Naive thymus-derived CD8-positive, alpha-beta T cell (primary cell): ENCODE results near the gene HES6. TPM values are rescaled to one million over a fixed set of nuclear protein-coding genes. Genes with fewer than 3 reads are reported as not detected.

Experiments
- ATAC-seq, 2 donors: fragments of 150-1000 bp; cut with Tn5 transposase in 1 of 2; sonication (Bioruptor Pico), chemical (Tn5 transposase) in 1 of 2; 1 replicate in 1 of 2; 2 replicates in 1 of 2; pipeline ENCODE4 v1.10.0; 2021; ENCODE audit warnings: mild to moderate bottlenecking in 2 of 2, moderate library complexity in 2 of 2
- POLR2A ChIA-PET: fragments of 350-600 bp; sonication (Branson Sonifier 250); formaldehyde crosslinking; loops from one replicate; lab custom pipeline; 2021; ENCODE audit warnings: antibody characterized with exemption; lab: Charles Lee
- DNase-seq, 10 donors: peaks; one replicate each; pipeline versions ENCODE4 v3.0.0 to v3.0.0-alpha.2; 2020 to 2022
- H3K27ac Mint-ChIP-seq, 10 donors: one replicate each; pipeline ENCODE4 v1.8.0; 2020 to 2022; ENCODE audit warnings: mild to moderate bottlenecking in 10 of 10, mixed read lengths in 10 of 10, moderate library complexity in 4 of 10, inconsistent platforms in 1 of 10
- H3K27me3 Mint-ChIP-seq, 5 donors: one replicate each; pipeline ENCODE4 v1.8.0; 2021 to 2022; ENCODE audit warnings: mixed read lengths in 5 of 5
- H3K36me3 Mint-ChIP-seq, 3 donors: one replicate each; pipeline ENCODE4 v1.8.0; 2020 to 2022; ENCODE audit warnings: mixed read lengths in 3 of 3, mild to moderate bottlenecking in 2 of 3, inconsistent platforms in 1 of 3
- H3K4me1 Mint-ChIP-seq, 4 donors: one replicate each; pipeline ENCODE4 v1.8.0; 2021 to 2022; ENCODE audit warnings: mixed read lengths in 4 of 4
- H3K4me3 Mint-ChIP-seq, 10 donors: one replicate each; pipeline ENCODE4 v1.8.0; 2020 to 2022; ENCODE audit warnings: mild to moderate bottlenecking in 10 of 10, mixed read lengths in 10 of 10, moderate library complexity in 6 of 10, inconsistent platforms in 1 of 10
- H3K9me3 Mint-ChIP-seq, 9 donors: one replicate each; pipeline ENCODE4 v1.8.0; 2020 to 2022; ENCODE audit warnings: mixed read lengths in 9 of 9, mild to moderate bottlenecking in 3 of 9, inconsistent platforms in 1 of 9, moderate library complexity in 1 of 9
- polyA plus RNA-seq, 3 donors: library from polyadenylated mRNA; unstranded; fragments of 300-500 nt; fragmentation: Illumina TruSeq; gene quantifications; one replicate each; pipeline ENCODE4 v1.2.3, GENCODE V29; 2021
- total RNA-seq, 8 experiments: library from RNA in 2 of 8; stranded (reverse) in 2 of 8; gene quantifications; one replicate each; pipeline ENCODE4 v1.2.3 and lab custom pipeline; 2021 to 2026

Gene HES6
- total and polyA plus RNA-seq, 5 experiments from 2014 or later, result 0.33 to 2.0 (median 1.9) TPM; not detected in 1

DNA sequence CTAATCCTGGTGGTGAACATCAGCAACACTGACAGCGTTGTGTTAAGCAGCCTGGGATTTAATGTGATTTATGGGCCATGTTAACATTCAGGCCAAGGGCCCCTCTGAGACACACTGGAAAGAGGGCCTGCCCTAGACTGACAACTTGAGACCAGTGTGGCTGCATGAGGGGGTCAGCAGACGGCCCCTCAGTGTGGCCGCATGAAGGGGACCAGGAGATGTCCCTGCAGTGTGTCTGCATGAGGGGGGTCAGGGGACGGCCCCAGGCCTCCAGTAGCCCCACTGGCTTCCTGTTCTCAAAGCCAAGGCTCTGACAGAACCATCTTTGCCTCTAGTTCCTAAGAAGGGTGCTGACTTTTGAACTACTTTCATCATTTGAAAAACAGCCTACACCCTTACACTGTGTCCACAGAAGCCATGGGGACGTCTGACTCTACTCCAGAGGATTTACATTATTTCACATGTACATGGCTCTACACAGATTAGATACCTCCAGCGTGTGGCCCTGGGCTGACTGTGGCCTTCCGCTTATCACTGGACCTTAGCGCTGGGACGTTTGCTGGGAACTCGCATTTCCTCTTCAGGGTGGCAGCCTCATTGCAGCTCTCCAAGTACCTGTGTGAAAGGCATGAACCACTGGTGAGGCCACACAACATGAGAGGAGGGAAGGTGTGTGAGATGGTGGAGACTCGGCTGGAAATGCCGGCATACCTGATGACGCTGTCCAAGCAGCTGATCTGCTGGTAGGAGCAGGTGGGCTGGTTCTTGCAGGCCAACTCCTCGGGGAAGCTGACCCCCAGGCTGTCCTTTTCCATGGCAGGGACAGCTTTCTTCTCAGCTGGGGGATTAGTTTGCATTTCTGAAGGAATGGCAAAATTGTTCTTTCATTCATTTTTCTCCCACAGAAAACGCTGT lies 18.2 kb upstream of the HES6 start:
- Mint-ChIP-seq H3K27ac (peak overlapping the region in 1 of 10 donors; percentile 57), H3K4me1 (peaks cover 0 to 2% (median under 1%) of the 10 kb centered on the region in 4 donors), H3K4me3 (no peak overlapping the region), H3K36me3 (peaks cover 0 to 50% (median 12%) of the 10 kb centered on the region in 3 donors), H3K27me3 (no peaks in the 10 kb centered on the region), H3K9me3 (no peaks in the 10 kb centered on the region)
- no peak for ATAC-seq
- DNase-seq, result no peak
- POLR2A ChIA-PET, result interaction anchor here (1.4 kb wide), 1 partner anchor 19 kb away, joined by 3 read pairs; no protein-coding TSS in a partner anchor

DNA sequence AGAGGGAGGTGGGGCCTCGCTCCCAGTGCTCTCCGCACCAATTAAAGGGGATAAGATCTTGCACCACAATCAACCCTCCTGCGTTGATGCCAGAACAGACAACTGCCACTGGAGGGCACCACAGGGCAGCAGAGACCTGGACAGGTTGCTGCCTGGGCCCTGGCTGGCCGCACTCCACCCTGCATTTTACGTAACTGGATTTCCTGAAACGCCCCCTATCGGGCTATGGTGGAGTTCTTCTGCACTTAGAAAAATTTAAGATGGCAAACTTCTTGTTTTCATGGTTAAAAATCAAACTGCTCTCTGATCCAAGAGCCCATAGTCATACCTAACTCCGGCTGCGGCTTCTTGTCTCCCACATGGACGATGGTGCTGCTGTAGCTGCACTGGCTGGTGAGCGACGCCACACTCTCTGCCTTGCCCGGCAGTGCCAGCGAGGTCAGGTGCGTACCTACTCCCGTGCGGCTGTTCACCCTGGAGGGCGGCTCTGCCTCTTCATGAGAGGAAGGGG lies 16.8 kb upstream of the HES6 start:
- Mint-ChIP-seq H3K4me1 (peaks cover 0 to 2% (median under 1%) of the 10 kb centered on the region in 4 donors), H3K27me3 (no peaks in the 10 kb centered on the region), H3K27ac (peak overlapping the region in 3 of 10 donors; percentile 40 to 53 (median 51)), H3K9me3 (no peaks in the 10 kb centered on the region), H3K4me3 (no peak overlapping the region), H3K36me3 (peaks cover 0 to 60% (median 12%) of the 10 kb centered on the region in 3 donors)
- DNase-seq, result peak; percentile 49 to 85 (median 66)
- peak; percentile 93 to 97 for ATAC-seq
- POLR2A ChIA-PET, result interaction anchor here (0.6 to 1.4 kb wide), 2 partner anchors 18 to 207 kb away, joined by 3 to 9 read pairs; no protein-coding TSS in a partner anchor

DNA sequence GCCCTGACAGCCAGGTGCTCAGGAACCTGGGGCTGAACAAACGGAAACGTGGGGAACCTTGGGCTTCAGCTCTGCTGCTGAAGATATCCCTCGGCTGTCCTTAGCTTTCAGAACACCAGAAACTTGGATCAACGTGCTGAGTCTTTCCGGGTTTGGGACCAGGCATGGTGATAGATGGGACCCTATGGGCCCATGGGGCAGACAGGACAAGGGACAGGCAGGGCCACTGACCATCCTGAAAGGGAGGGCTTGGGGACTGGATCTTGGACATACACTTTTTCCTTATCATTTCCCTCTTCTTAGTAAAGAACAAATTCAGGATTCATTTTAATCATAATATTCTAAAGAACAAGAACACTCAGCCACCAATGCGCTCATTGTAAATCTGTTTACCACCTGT lies 16.3 kb upstream of the HES6 start:
- peaks cover 0 to 63% (median 12%) of the 10 kb centered on the region in 3 donors for H3K36me3 Mint-ChIP-seq
- no peak overlapping the region for H3K4me3 Mint-ChIP-seq
- no peak for ATAC-seq

DNA sequence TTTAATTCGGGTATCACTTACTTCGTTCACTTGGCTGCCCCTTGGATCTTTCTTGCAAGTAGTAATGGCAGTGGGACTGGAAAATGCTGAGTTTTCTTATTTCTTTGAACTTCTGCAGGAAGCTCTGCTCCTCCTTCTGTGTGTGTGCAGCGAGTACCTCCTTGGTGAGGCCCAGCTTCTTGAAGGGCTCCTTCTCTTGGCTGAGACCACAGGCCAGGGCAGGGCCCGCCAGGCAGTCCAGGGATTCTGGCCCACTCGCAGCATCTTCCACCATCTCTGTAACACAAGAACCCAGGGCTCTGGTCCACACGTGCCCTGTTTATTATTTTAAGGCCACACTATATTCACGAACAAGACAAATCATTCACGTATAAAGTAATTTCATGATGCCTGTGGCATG lies 15.8 kb upstream of the HES6 start:
- ATAC-seq (no peak), DNase-seq (no peak)
- POLR2A ChIA-PET, result no interaction called here
- Mint-ChIP-seq H3K4me3 (no peak overlapping the region), H3K9me3 (no peaks in the 10 kb centered on the region), H3K4me1 (peaks cover 0 to 2% (median under 1%) of the 10 kb centered on the region in 4 donors), H3K36me3 (peaks cover 0 to 66% (median 12%) of the 10 kb centered on the region in 3 donors), H3K27me3 (no peaks in the 10 kb centered on the region), H3K27ac (peak overlapping the region in 1 of 10 donors; percentile 53)

More for the DNA sequence above, 16.3 kb upstream of the HES6 start:
- peaks cover 0 to 2% (median under 1%) of the 10 kb centered on the region in 4 donors for H3K4me1 Mint-ChIP-seq
- H3K27ac Mint-ChIP-seq, result peak overlapping the region in 2 of 10 donors; percentile 51 to 53
- DNase-seq, result no peak
- H3K9me3 Mint-ChIP-seq, result no peaks in the 10 kb centered on the region
- POLR2A ChIA-PET, result interaction anchor here (0.6 to 1.4 kb wide), 2 partner anchors 17 to 207 kb away, joined by 3 to 9 read pairs; no protein-coding TSS in a partner anchor
- no peaks in the 10 kb centered on the region for H3K27me3 Mint-ChIP-seq

DNA sequence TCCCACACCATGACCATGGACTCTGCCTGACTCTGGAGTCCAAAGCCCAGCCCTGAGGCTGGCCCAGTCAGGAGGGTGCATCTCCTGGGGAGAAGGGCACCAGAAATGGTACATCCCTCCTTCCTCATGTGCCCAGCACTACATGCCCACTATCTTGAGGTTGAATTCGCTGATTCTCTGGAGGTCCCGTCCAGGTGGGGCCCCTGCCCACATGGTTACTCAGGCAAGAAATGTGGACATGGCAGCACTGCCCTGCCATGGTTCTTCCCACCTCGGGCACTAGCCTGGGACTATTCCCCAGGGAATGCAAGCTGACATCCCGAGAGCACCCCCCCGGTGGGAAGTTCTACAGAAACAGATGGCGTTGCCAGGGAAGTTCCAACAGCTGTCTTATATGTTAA lies 15.3 kb upstream of the HES6 start:
- peaks cover 0 to 66% (median 10%) of the 10 kb centered on the region in 3 donors for H3K36me3 Mint-ChIP-seq
- no peaks in the 10 kb centered on the region for H3K9me3 Mint-ChIP-seq
- H3K4me3 Mint-ChIP-seq, result no peak overlapping the region
- POLR2A ChIA-PET, result interaction anchor here (0.6 kb wide), 1 partner anchor 33 kb away, joined by 3 read pairs; the partner anchor contains the start of gene PER2
- peaks cover 0 to 2% (median under 1%) of the 10 kb centered on the region in 4 donors for H3K4me1 Mint-ChIP-seq
- no peak overlapping the region for H3K27ac Mint-ChIP-seq
- DNase-seq (no peak), ATAC-seq (no peak)
- H3K27me3 Mint-ChIP-seq, result no peaks in the 10 kb centered on the region

DNA sequence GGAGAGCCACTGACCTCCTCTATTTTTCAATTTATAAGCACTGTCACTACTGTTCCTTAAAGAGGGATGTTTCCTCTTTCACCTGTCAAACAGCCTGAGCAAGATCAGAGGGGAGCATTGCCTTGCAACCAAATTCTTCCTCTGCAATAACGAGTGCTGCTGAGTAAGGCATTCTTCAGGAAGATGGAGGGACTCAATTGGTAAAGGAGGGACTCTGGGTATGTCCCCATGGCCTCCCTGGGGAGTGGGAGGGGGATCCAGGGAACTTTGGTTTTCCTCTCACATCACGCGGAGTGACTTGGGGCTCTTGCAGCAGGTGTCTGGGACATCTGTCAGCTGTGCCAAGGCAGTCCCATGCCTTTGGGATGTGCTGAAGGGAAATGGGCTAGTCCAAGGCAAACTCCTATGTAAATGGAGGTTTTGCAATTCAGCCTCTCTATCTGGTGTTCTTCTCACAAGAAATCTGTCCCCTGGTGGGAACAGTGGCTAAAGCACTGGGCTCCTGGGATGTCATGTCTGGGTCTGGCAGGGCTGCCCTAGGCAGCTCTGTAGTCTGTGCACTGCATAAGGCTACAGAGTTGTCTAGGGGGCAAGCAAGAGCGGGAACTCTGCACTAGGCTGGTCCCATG lies 14.4 kb upstream of the HES6 start:
- Mint-ChIP-seq H3K27ac (peak overlapping the region in 2 of 10 donors; percentile 7 to 60), H3K27me3 (no peaks in the 10 kb centered on the region), H3K4me1 (peaks cover 0 to 2% (median under 1%) of the 10 kb centered on the region in 4 donors), H3K36me3 (peaks cover 0 to 59% (median 10%) of the 10 kb centered on the region in 3 donors), H3K4me3 (no peak overlapping the region), H3K9me3 (no peaks in the 10 kb centered on the region)
- DNase-seq (no peak), ATAC-seq (no peak)
- POLR2A ChIA-PET, result interaction anchor here (0.6 kb wide), 1 partner anchor 201 kb away, joined by 3 read pairs; no protein-coding TSS in a partner anchor

DNA sequence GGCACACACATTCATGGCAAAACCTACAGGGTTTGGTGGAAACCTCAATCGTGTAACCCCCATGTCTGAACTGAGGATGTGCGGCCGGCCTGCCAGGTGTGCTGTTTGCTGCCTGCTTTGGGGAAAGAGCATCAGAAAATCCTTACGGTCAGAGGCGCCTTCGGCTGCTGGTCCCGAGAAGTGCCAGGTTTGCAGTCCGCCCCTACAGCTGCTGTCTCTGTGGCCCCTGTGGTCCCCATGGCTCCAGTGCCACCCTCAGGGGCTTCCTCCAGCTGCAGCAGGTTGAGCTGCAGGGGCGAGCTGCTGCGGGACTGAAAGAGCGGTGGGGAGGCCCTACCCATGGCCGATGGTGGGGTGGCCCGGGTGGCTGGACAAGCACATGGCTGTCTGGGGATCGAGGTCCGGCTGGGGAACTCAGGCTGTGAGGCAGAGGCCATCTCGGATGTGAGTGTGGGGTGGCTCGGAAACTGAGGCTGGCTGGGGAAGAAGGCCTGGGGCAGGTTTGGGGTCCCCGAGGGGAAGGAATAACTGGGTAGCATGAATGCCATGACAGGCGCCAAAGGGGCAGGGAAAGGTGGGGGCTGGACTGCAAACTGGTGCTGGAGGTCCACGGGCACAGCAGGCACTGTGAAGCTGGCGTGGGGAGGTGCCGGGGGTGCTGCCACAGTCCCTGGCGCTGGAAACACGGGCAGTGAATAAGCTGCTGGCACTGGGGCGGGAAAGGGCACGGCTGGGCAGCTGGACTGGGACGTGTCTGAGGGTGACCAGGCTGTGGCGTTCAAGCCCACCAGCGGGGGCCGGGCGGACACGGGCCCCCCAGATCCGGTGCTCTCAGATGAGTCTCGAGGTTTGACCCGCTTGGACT lies 13.2 kb upstream of the HES6 start:
- POLR2A ChIA-PET, result no interaction called here
- Mint-ChIP-seq H3K4me3 (no peak overlapping the region), H3K27ac (no peak overlapping the region), H3K36me3 (peaks cover 0 to 60% (median 10%) of the 10 kb centered on the region in 3 donors), H3K27me3 (no peaks in the 10 kb centered on the region), H3K4me1 (peaks cover 0 to 2% (median under 1%) of the 10 kb centered on the region in 4 donors), H3K9me3 (no peaks in the 10 kb centered on the region)
- ATAC-seq, result no peak
- DNase-seq, result no peak

DNA sequence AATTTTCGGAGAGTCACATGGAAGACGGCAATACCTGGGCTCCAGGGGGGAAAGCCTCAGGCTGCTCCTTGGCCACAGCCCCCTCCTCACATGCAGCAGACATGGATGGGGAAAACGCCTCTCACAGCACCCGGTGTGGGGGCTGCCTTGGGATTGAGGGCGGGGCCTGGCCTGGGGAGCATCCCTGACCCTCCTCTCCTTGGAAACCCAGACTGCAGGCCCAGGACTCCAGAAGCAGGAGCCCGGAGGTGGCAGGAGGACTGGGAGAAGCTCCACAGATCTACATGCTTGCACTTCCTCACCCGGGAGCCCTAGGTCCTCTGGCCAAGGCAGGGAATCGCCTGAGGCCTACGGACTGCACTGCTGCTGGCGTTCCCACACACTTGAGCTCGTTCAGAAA lies 12.1 kb upstream of the HES6 start:
- no peak for DNase-seq
- H3K27me3 Mint-ChIP-seq, result no peaks in the 10 kb centered on the region
- no peak overlapping the region for H3K27ac Mint-ChIP-seq
- POLR2A ChIA-PET, result no interaction called here
- ATAC-seq, result no peak
- no peak overlapping the region for H3K4me3 Mint-ChIP-seq
- H3K4me1 Mint-ChIP-seq, result peaks cover 0 to 2% (median under 1%) of the 10 kb centered on the region in 4 donors
- peaks cover 0 to 68% (median 10%) of the 10 kb centered on the region in 3 donors for H3K36me3 Mint-ChIP-seq
- no peaks in the 10 kb centered on the region for H3K9me3 Mint-ChIP-seq

DNA sequence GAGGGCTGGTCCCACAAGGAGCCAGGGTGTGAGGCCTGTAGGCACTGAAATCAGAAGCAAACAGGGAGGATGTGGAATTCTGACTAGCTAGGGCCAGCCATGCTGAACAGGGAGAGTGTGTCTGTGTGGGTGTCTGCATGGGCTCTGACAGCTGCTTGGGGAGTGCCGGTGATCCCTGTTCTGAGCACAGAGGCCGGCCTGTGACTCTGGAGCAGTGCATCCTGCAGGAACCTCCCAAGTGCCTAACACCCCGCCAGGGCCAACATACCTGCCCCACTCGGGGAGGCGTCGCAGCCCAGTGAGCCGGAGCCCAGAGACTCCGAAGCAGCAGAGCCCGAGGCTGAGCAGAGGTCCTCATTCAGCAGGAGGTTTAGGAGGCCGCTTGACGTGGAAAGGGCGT lies 11.5 kb upstream of the HES6 start:
- DNase-seq (no peak), ATAC-seq (no peak)
- H3K4me3 Mint-ChIP-seq, result no peak overlapping the region
- H3K9me3 Mint-ChIP-seq, result no peaks in the 10 kb centered on the region
- POLR2A ChIA-PET, result no interaction called here
- H3K27ac Mint-ChIP-seq, result no peak overlapping the region
- peaks cover 0 to 2% (median 0%) of the 10 kb centered on the region in 4 donors for H3K4me1 Mint-ChIP-seq
- peaks cover 0 to 71% (median 8%) of the 10 kb centered on the region in 3 donors for H3K36me3 Mint-ChIP-seq
- no peaks in the 10 kb centered on the region for H3K27me3 Mint-ChIP-seq

DNA sequence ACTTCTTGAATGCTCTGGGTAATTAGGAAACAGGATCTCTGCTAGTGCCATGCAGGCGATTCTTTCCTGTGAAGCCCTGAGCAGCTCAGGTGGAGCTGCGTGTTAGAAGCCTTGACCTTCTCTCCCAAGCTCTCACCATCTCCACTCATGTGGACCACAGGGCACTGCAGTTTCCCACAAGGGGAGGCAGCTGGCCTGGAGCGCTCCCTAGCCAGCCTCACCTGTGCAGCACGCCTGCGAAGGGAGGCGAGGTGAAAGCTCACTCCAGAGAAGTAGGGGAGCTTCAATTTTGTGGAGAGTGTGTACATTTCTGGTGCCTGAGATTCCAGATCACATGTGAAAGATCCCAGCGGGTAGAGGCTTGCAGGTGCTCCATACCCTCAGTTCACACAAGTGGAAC lies 11.1 kb upstream of the HES6 start:
- DNase-seq (no peak), ATAC-seq (no peak)
- Mint-ChIP-seq H3K9me3 (no peaks in the 10 kb centered on the region), H3K36me3 (peaks cover 0 to 73% (median 8%) of the 10 kb centered on the region in 3 donors), H3K27ac (peak overlapping the region in 1 of 10 donors; percentile 52), H3K27me3 (no peaks in the 10 kb centered on the region), H3K4me3 (no peak overlapping the region), H3K4me1 (peaks cover 0 to 2% (median 0%) of the 10 kb centered on the region in 4 donors)
- POLR2A ChIA-PET, result no interaction called here

DNA sequence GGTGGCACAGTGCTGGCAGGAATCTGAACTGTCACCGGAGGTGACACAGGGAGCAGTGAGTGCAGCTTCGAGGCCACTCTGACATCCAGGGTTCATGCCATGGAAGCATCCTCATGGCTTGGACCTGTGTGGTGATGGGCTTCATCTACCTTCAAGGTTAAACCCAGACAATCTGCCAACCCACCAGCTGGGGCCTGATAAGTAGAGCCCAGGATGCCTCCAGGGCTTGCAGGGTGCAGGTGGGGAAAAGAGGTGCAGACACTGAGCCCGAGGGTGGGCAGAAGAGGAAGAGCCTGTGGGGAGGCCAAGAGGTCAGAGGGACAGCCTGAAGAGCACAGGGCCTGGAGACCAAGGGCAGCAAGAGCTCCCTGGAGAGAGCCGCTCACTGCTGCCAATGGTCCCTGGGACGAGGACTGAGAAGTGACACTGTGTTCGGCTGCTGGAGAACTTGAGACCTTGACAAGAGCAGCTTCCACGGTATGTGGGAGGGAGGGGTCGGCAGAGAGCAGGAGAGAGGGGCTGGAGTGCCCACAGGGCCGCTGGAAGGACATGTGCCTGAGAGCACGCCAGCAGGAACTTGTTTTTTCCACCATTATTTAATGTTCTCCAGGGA lies 8.1 kb upstream of the HES6 start:
- no peak for ATAC-seq
- Mint-ChIP-seq H3K36me3 (peaks cover 0 to 57% (median 6%) of the 10 kb centered on the region in 3 donors), H3K4me3 (no peak overlapping the region), H3K4me1 (peaks cover 0 to 2% (median 0%) of the 10 kb centered on the region in 4 donors), H3K27ac (peak overlapping the region in 2 of 10 donors; percentile 11 to 51), H3K27me3 (no peaks in the 10 kb centered on the region), H3K9me3 (no peaks in the 10 kb centered on the region)
- no peak for DNase-seq
- POLR2A ChIA-PET, result no interaction called here
